ENCODE data around the gene ERN2.
A peak's percentile ranks its signal among the peaks of the same experiment; 100 is the strongest.

The ERN2 gene

GRCh38 chr16:23650674-23651416 lies 62.2 kb downstream of the ERN2 start:
- no peak for DNase-seq
- intact Hi-C loops (cut with DNase I): no loop called here

- intact Hi-C loops (cut with DNase I): no loop called here
Measured at GRCh38 chr16:23642246-23642774, 70.7 kb downstream of the ERN2 start.

GRCh38 chr16:23640931-23641765 lies 71.9 kb downstream of the ERN2 start, which contains the start of the genes DCTN5 and PALB2:
Gene DCTN5 (plus strand): TSS chr16:23641466. CDS start chr16:23641543, 77 bp downstream.
Gene PALB2 (minus strand): TSS chr16:23641310. CDS start chr16:23641157, 153 bp downstream.
- DNase-seq: peak; percentile 89 to 99 (median 94)
- intact Hi-C loops (cut with DNase I): loop anchor here (1.0 to 2.0 kb wide), 2 partner anchors 44 to 84 kb away; partner anchors contain the start of genes EARS2, NDUFAB1 and UBFD1

More at GRCh38 chr16:23642246-23642774, 70.7 kb downstream of the ERN2 start:
- no peak for DNase-seq

- intact Hi-C loops (cut with DNase I): loop anchor here (2.0 kb wide), 1 partner anchor 44 kb away; the partner anchor contains the start of gene NDUFAB1
- DNase-seq: no peak
Measured at GRCh38 chr16:23640615-23640930, 72.4 kb downstream of the ERN2 start.
